Measurements from ENCODE around the gene WWC2. TPM values are rescaled to one million over a fixed set of nuclear protein-coding genes. Genes with fewer than 3 reads are reported as not detected.
A peak's percentile ranks its signal among the peaks of the same experiment; 100 is the strongest.

Gene WWC2
- total and polyA plus RNA-seq, 4 experiments from 2014 or later, result 2.3 to 7.6 (median 5.2) TPM

GRCh38 chr4:183095199-183095512, 3.9 kb upstream of the WWC2 start:
- H3K4me3 ChIP-seq (ENCODE audit: low read length in 2 of 2), result no peak overlapping the region
- no peaks in the 10 kb centered on the region for H3K9me3 ChIP-seq (ENCODE audit: control insufficient read depth in 1 of 2, low read length in 2 of 2)
- peaks cover 0 to 4% of the 10 kb centered on the region in 2 donors for H3K36me3 Mint-ChIP-seq
- H3K4me1 ChIP-seq (ENCODE audit: insufficient read depth, low read length), result peaks cover 10% of the 10 kb centered on the region
- H3K4me1 Mint-ChIP-seq, result peaks cover 6 to 27% (median 16%) of the 10 kb centered on the region in 4 donors
- peaks cover 0 to 3% of the 10 kb centered on the region in 2 donors for H3K27me3 Mint-ChIP-seq
- no peak overlapping the region for H3K4me3 Mint-ChIP-seq
- H3K27me3 ChIP-seq (ENCODE audit: insufficient read depth, low read length), result peaks cover 3% of the 10 kb centered on the region
- intact Hi-C loops (cut with micrococcal nuclease), result loop anchor here (5.0 kb wide), 1 partner anchor 87 kb away; no protein-coding TSS in a partner anchor
- peak overlapping the region in 1 of 7 donors; percentile 9 for H3K27ac Mint-ChIP-seq
- POLR2A ChIA-PET (ENCODE audit: partially characterized antibody), result no interaction called here
- H3K36me3 ChIP-seq (ENCODE audit: insufficient read depth, low read length), result no peaks in the 10 kb centered on the region
- peaks cover 0 to 5% (median 0%) of the 10 kb centered on the region in 8 donors for H3K9me3 Mint-ChIP-seq
- H3K27ac ChIP-seq (ENCODE audit: low read depth, low read length), result no peak overlapping the region
- CTCF ChIA-PET (ENCODE audit: partially characterized antibody), result no interaction called here
- DNase-seq, result no peak

GRCh38 chr4:183096276-183096965, 2.6 kb upstream of the WWC2 start:
- Mint-ChIP-seq H3K4me3 (peak overlapping the region in 5 of 8 donors; percentile 33 to 81 (median 77)), H3K27me3 (peaks cover 0 to 3% of the 10 kb centered on the region in 2 donors), H3K9me3 (peaks cover 0 to 5% (median 0%) of the 10 kb centered on the region in 8 donors), H3K4me1 (peaks cover 8 to 33% (median 21%) of the 10 kb centered on the region in 4 donors), H3K36me3 (peaks cover 0 to 4% of the 10 kb centered on the region in 2 donors), H3K27ac (peak overlapping the region in 3 of 7 donors; percentile 37 to 81 (median 58))
- ChIA-PET CTCF (ENCODE audit: partially characterized antibody) (interaction anchor here (0.9 to 3.5 kb wide), 5 partner anchors 11 to 531 kb away, joined by 3 to 16 read pairs (median 4); no protein-coding TSS in a partner anchor), POLR2A (ENCODE audit: partially characterized antibody) (no interaction called here)
- no peak overlapping the region for H3K27ac ChIP-seq (ENCODE audit: low read depth, low read length)
- no peaks in the 10 kb centered on the region for H3K36me3 ChIP-seq (ENCODE audit: insufficient read depth, low read length)
- no peaks in the 10 kb centered on the region for H3K9me3 ChIP-seq (ENCODE audit: control insufficient read depth in 1 of 2, low read length in 2 of 2)
- peaks cover 14% of the 10 kb centered on the region for H3K4me1 ChIP-seq (ENCODE audit: insufficient read depth, low read length)
- H3K4me3 ChIP-seq (ENCODE audit: low read length in 2 of 2), result no peak overlapping the region
- H3K27me3 ChIP-seq (ENCODE audit: insufficient read depth, low read length), result peaks cover 3% of the 10 kb centered on the region
- intact Hi-C loops (cut with micrococcal nuclease), result loop anchor here (5.0 kb wide), 1 partner anchor 86 kb away; no protein-coding TSS in a partner anchor
- no peak for DNase-seq

- H3K27me3 ChIP-seq (ENCODE audit: insufficient read depth, low read length), result peaks cover 3% of the 10 kb centered on the region
- DNase-seq, result peak in 2 of 5 donors; percentile 5 to 18
- ChIA-PET CTCF (ENCODE audit: partially characterized antibody) (interaction anchor here (0.9 to 3.5 kb wide), 5 partner anchors 10 to 532 kb away, joined by 3 to 16 read pairs (median 6); no protein-coding TSS in a partner anchor), POLR2A (ENCODE audit: partially characterized antibody) (interaction anchor here (0.6 to 3.3 kb wide), 3 partner anchors 179 to 365 kb away, joined by 3 to 12 read pairs (median 5); no protein-coding TSS in a partner anchor)
- peaks cover 14% of the 10 kb centered on the region for H3K4me1 ChIP-seq (ENCODE audit: insufficient read depth, low read length)
- H3K4me3 Mint-ChIP-seq, result peak overlapping the region; percentile 52 to 81 (median 76)
- H3K27me3 Mint-ChIP-seq, result peaks cover 0 to 3% of the 10 kb centered on the region in 2 donors
- H3K27ac Mint-ChIP-seq, result peak overlapping the region in 6 of 7 donors; percentile 26 to 81 (median 64)
- H3K9me3 ChIP-seq (ENCODE audit: control insufficient read depth in 1 of 2, low read length in 2 of 2), result no peaks in the 10 kb centered on the region
- H3K36me3 ChIP-seq (ENCODE audit: insufficient read depth, low read length), result no peaks in the 10 kb centered on the region
- peaks cover 8 to 35% (median 21%) of the 10 kb centered on the region in 4 donors for H3K4me1 Mint-ChIP-seq
- H3K36me3 Mint-ChIP-seq, result peaks cover 0 to 4% of the 10 kb centered on the region in 2 donors
- intact Hi-C loops (cut with micrococcal nuclease), result loop anchor here (2.0 to 5.0 kb wide), 3 partner anchors 85 to 407 kb away; partner anchors contain the start of gene ING2
- H3K9me3 Mint-ChIP-seq, result peaks cover 0 to 5% (median 0%) of the 10 kb centered on the region in 8 donors
- H3K4me3 ChIP-seq (ENCODE audit: low read length in 2 of 2), result peak overlapping the region in 1 of 2 donors; percentile 52
- H3K27ac ChIP-seq (ENCODE audit: low read depth, low read length), result no peak overlapping the region
These were observed 1.6 kb upstream of the WWC2 start for GRCh38 chr4:183097231-183098018.

GRCh38 chr4:183098019-183098722, 886 bp upstream of the WWC2 start:
- CTCF ChIA-PET (ENCODE audit: partially characterized antibody), result interaction anchor here (0.6 to 3.5 kb wide), 5 partner anchors 23 to 162 kb away, joined by 3 to 16 read pairs (median 6); no protein-coding TSS in a partner anchor
- Mint-ChIP-seq H3K36me3 (peaks cover 0 to 4% of the 10 kb centered on the region in 2 donors), H3K9me3 (peaks cover 0 to 5% (median 0%) of the 10 kb centered on the region in 8 donors), H3K4me3 (peak overlapping the region; percentile 73 to 85 (median 78)), H3K27me3 (peaks cover 0 to 3% of the 10 kb centered on the region in 2 donors), H3K4me1 (peaks cover 8 to 37% (median 21%) of the 10 kb centered on the region in 4 donors), H3K27ac (peak overlapping the region in 3 of 7 donors; percentile 19 to 70 (median 58))
- H3K4me1 ChIP-seq (ENCODE audit: insufficient read depth, low read length), result peaks cover 14% of the 10 kb centered on the region
- H3K27ac ChIP-seq (ENCODE audit: low read depth, low read length), result no peak overlapping the region
- H3K27me3 ChIP-seq (ENCODE audit: insufficient read depth, low read length), result peaks cover 3% of the 10 kb centered on the region
- POLR2A ChIA-PET (ENCODE audit: partially characterized antibody), result interaction anchor here (0.6 to 3.3 kb wide), 4 partner anchors 180 to 364 kb away, joined by 3 to 12 read pairs (median 8); partner anchors contain the start of gene CDKN2AIP
- peak overlapping the region; percentile 45 to 52 for H3K4me3 ChIP-seq (ENCODE audit: low read length in 2 of 2)
- intact Hi-C loops (cut with micrococcal nuclease), result loop anchor here (2.0 to 5.0 kb wide), 3 partner anchors 84 to 407 kb away; partner anchors contain the start of gene ING2
- DNase-seq, result peak; percentile 6 to 44 (median 13)
- H3K9me3 ChIP-seq (ENCODE audit: control insufficient read depth in 1 of 2, low read length in 2 of 2), result no peaks in the 10 kb centered on the region
- no peaks in the 10 kb centered on the region for H3K36me3 ChIP-seq (ENCODE audit: insufficient read depth, low read length)

- ChIA-PET CTCF (ENCODE audit: partially characterized antibody) (interaction anchor here (1.8 kb wide), 1 partner anchor 26 kb away, joined by 8 read pairs; no protein-coding TSS in a partner anchor), POLR2A (ENCODE audit: partially characterized antibody) (interaction anchor here (1.7 to 3.3 kb wide), 3 partner anchors 181 to 345 kb away, joined by 5 to 12 read pairs (median 12); partner anchors contain the start of gene CDKN2AIP)
- Histone ChIP-seq H3K27ac (ENCODE audit: low read depth, low read length) (no peak overlapping the region), H3K4me1 (ENCODE audit: insufficient read depth, low read length) (peaks cover 14% of the 10 kb centered on the region), H3K36me3 (ENCODE audit: insufficient read depth, low read length) (no peaks in the 10 kb centered on the region), H3K4me3 (ENCODE audit: low read length in 2 of 2) (peak overlapping the region; percentile 11 to 52), H3K9me3 (ENCODE audit: control insufficient read depth in 1 of 2, low read length in 2 of 2) (no peaks in the 10 kb centered on the region), H3K27me3 (ENCODE audit: insufficient read depth, low read length) (peaks cover 3% of the 10 kb centered on the region)
- Mint-ChIP-seq H3K27me3 (peaks cover 0 to 3% of the 10 kb centered on the region in 2 donors), H3K27ac (peak overlapping the region in 1 of 7 donors; percentile 19), H3K36me3 (peaks cover 0 to 4% of the 10 kb centered on the region in 2 donors), H3K4me3 (peak overlapping the region; percentile 61 to 86 (median 76)), H3K9me3 (peaks cover 0 to 5% (median 0%) of the 10 kb centered on the region in 8 donors), H3K4me1 (peaks cover 8 to 37% (median 21%) of the 10 kb centered on the region in 4 donors)
- DNase-seq, result peak in 2 of 5 donors; percentile 4 to 41
- intact Hi-C loops (cut with micrococcal nuclease), result loop anchor here (2.0 to 5.0 kb wide), 3 partner anchors 83 to 405 kb away; partner anchors contain the start of gene ING2
These were observed 660 bp downstream of the WWC2 start for GRCh38 chr4:183099537-183100297.

- ChIA-PET CTCF (ENCODE audit: partially characterized antibody) (interaction anchor here (1.8 kb wide), 1 partner anchor 27 kb away, joined by 8 read pairs; no protein-coding TSS in a partner anchor), POLR2A (ENCODE audit: partially characterized antibody) (interaction anchor here (3.3 kb wide), 1 partner anchor 182 kb away, joined by 12 read pairs; no protein-coding TSS in a partner anchor)
- intact Hi-C loops (cut with micrococcal nuclease), result no loop called here
- Histone ChIP-seq H3K4me3 (ENCODE audit: low read length in 2 of 2) (peak overlapping the region in 1 of 2 donors; percentile 11), H3K9me3 (ENCODE audit: control insufficient read depth in 1 of 2, low read length in 2 of 2) (no peaks in the 10 kb centered on the region), H3K27ac (ENCODE audit: low read depth, low read length) (no peak overlapping the region), H3K36me3 (ENCODE audit: insufficient read depth, low read length) (no peaks in the 10 kb centered on the region), H3K4me1 (ENCODE audit: insufficient read depth, low read length) (peaks cover 14% of the 10 kb centered on the region), H3K27me3 (ENCODE audit: insufficient read depth, low read length) (peaks cover 3% of the 10 kb centered on the region)
- H3K36me3 Mint-ChIP-seq, result peaks cover 0 to 4% of the 10 kb centered on the region in 2 donors
- peaks cover 0 to 3% of the 10 kb centered on the region in 2 donors for H3K27me3 Mint-ChIP-seq
- H3K27ac Mint-ChIP-seq, result peak overlapping the region in 1 of 7 donors; percentile 19
- H3K4me3 Mint-ChIP-seq, result peak overlapping the region; percentile 61 to 86 (median 76)
- peaks cover 8 to 31% (median 20%) of the 10 kb centered on the region in 4 donors for H3K4me1 Mint-ChIP-seq
- peaks cover 0 to 5% (median 0%) of the 10 kb centered on the region in 8 donors for H3K9me3 Mint-ChIP-seq
- DNase-seq, result no peak
These were observed 1.2 kb downstream of the WWC2 start for GRCh38 chr4:183100298-183100599.

All from CD4-positive, alpha-beta memory T cell (primary cell).